Colonic mucosa (tissue), 4 donors: ENCODE data around the gene NAP1L5. TPM values are rescaled to one million over a fixed set of nuclear protein-coding genes. Genes with fewer than 3 reads are reported as not detected.

Source experiments
- DNase-seq: peaks from one replicate; pipeline ENCODE4 v3.0.0-alpha.2; 2020
- H3K27ac ChIP-seq: fragments of 200-600 bp; one replicate; pipeline ENCODE4 v1.8.0; 2021
- H3K27me3 ChIP-seq: fragments of 200-600 bp; one replicate; pipeline ENCODE4 v1.8.0; 2021
- H3K36me3 ChIP-seq: fragments of 200-600 bp; one replicate; pipeline ENCODE4 v1.8.0; 2021
- H3K4me1 ChIP-seq: fragments of 200-600 bp; one replicate; pipeline ENCODE4 v1.8.0; 2021; ENCODE audit warnings: mild to moderate bottlenecking
- H3K4me3 ChIP-seq: fragments of 200-600 bp; one replicate; pipeline ENCODE4 v1.8.0; 2021
- H3K9ac ChIP-seq, 2 donors: one replicate each; pipeline ENCODE4 v1.7.0; 2013; ENCODE audit warnings: control low read depth in 2 of 2, low read depth in 2 of 2, low read length in 2 of 2
- H3K9me3 ChIP-seq: fragments of 200-600 bp; one replicate; pipeline ENCODE4 v1.8.0; 2021
- intact Hi-C: fragments of 100-400 bp; cut with DNase I; formaldehyde crosslinking; loops from one replicate; pipeline ENCODE4 v1.14.1; 2022
- total RNA-seq, 2 donors: library from RNA; stranded (reverse); fragmentation: NEBNext Ultra II Directional in 1 of 2; extraction: Animal tissue kit (Norgen Biotek cat#: 25700) in 1 of 2; gene quantifications; one replicate each; pipeline ENCODE4 v1.2.1, GENCODE V29; 2021
- TF ChIP-seq, protein P1 (sequence below): fragments of 200-600 bp; IDR thresholded peaks from one replicate; pipeline ENCODE4 v1.8.0; 2022; ENCODE audit warnings: antibody characterized with exemption, mild to moderate bottlenecking
- donor health status: healthy.
- donor health status: DM: no; HTN: no; CAD: no.
- donor health status: DM: no; HTN: no; CAD: no.

NAP1L5 gene
- total RNA-seq, 2 donors from 2014 or later = 1.5 to 2.4 TPM

DNA sequence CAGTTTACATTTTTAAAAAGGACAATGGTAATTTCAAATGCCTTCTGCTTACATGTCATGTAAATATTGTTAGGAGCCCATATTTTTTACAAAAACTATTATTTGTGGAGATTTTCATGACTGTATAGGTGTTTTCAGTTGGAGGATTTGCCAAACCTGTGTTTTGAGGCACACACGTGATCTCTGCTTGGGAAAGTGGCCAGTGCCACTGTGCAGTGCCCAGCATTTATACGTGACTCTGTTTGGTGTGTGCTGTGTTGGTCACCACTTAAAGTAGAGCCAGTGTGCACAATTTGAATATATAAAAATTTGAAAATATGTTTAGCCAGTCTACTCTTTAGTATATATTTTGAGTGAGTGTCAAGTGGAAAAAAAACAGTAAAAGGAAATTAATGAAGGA, 26.8 kb upstream of the NAP1L5 start:
- H3K4me1 ChIP-seq = no peaks in the 10 kb centered on the region
- DNase-seq = no peak
- H3K4me3 ChIP-seq = no peak overlapping the region
- intact Hi-C loops = no loop called here
- H3K9ac ChIP-seq = no peak overlapping the region
- no peak overlapping the region for H3K27ac ChIP-seq
- H3K36me3 ChIP-seq = peaks cover 15% of the 10 kb centered on the region
- TF ChIP-seq, protein P1, sequence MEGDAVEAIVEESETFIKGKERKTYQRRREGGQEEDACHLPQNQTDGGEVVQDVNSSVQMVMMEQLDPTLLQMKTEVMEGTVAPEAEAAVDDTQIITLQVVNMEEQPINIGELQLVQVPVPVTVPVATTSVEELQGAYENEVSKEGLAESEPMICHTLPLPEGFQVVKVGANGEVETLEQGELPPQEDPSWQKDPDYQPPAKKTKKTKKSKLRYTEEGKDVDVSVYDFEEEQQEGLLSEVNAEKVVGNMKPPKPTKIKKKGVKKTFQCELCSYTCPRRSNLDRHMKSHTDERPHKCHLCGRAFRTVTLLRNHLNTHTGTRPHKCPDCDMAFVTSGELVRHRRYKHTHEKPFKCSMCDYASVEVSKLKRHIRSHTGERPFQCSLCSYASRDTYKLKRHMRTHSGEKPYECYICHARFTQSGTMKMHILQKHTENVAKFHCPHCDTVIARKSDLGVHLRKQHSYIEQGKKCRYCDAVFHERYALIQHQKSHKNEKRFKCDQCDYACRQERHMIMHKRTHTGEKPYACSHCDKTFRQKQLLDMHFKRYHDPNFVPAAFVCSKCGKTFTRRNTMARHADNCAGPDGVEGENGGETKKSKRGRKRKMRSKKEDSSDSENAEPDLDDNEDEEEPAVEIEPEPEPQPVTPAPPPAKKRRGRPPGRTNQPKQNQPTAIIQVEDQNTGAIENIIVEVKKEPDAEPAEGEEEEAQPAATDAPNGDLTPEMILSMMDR = no peak
- H3K9me3 ChIP-seq = no peaks in the 10 kb centered on the region
- no peaks in the 10 kb centered on the region for H3K27me3 ChIP-seq

DNA sequence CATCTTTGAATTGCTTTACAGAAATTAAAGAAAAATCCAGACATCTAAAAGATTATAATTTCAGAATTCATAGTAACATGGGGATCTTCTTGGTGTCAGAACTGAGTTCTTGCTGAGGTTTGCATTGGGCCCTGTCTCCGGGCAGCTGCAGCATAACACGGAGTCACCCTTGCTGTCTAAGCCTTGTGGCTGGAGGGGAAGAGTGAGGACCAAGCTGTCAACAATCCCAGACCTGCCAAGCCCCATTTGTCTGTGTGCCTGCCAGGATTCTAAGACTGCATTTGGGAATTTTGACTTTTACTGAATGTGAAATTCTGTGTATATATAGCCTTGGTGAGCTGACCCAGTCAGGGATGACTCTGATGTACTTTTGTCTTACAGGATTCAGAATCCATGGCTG, 25.2 kb upstream of the NAP1L5 start:
- DNase-seq = no peak
- H3K9ac ChIP-seq = no peak overlapping the region
- intact Hi-C loops = no loop called here

DNA sequence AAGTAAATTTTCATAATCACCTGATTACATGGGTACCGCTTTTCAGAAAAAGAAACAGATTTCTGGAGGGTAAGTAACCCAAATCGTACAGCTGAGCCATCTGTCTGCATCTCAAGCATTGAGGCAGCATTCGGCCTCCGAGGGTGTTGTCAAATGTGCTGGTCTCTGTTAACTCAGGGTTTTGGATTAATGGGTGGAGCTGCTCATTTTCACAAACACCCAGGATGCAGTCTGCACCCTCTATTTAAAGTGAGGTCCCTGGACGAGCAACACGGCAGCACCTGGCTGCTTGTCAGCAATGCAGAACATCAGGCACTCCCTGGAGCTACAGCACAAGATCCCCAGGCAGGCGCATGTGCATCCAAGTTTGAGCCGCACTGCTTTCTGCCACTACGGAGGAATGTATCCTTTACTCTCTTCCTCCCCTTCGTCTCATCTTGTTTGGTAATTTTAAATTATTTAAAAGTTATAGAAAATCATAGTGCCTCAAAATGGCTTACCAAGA, 24.7 kb upstream of the NAP1L5 start:
- Histone ChIP-seq H3K27me3 (no peaks in the 10 kb centered on the region), H3K9ac (no peak overlapping the region), H3K36me3 (peaks cover 10% of the 10 kb centered on the region), H3K27ac (no peak overlapping the region), H3K4me1 (no peaks in the 10 kb centered on the region), H3K4me3 (no peak overlapping the region), H3K9me3 (no peaks in the 10 kb centered on the region)
- no peak for DNase-seq
- TF ChIP-seq, protein P1 = no peak
- intact Hi-C loops = no loop called here

More for the DNA sequence above, 25.2 kb upstream of the NAP1L5 start:
- Histone ChIP-seq H3K27me3 (no peaks in the 10 kb centered on the region), H3K9me3 (no peaks in the 10 kb centered on the region), H3K4me1 (no peaks in the 10 kb centered on the region), H3K27ac (no peak overlapping the region), H3K36me3 (peaks cover 10% of the 10 kb centered on the region), H3K4me3 (no peak overlapping the region)
- TF ChIP-seq, protein P1 = no peak

DNA sequence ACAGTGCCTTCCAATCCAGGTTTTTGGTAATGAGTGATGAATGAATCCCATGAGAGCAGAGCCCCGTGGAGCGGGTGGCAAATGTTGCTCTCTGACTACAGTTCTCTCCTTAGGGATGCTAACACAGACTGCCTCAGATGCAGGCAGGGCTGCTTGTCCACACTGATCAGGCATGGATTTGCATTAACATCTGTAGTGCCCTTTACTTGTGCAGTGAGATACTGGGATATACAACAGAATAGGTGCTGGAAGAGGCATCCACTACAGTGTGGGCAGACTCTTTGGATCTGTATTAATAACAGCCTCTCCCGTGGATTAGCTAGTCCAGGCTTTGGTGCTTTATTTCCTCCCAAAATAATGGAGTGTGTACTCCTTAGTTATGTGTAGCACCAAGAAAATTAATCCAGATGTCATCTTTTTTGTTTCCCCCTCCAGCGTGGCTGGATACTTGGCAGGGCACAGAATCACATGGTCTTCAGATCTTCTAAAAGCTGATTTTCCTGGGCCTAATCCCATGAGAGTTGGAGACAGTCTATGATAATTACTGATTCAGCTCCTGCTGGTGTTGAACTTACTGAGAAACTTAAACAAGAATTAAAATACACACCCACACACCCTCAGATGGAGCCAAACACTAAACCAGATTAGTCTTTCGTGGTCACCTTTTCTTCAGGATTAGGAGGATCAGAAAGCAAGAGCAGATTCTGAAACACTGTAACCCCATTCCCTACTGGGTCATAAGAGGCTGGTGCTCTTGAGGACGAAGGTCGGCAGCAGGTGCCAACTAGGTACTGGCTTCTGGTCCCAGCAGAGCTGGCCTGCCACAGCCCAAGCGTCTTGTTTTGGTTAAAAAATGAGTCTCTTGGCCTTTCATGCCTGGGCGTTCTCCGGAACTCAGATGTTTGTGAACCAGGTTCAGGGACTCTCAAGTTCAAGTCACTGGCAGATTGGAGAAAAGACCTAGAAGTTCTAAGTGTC, 23.1 kb upstream of the NAP1L5 start:
- no peak overlapping the region for H3K9ac ChIP-seq
- no peaks in the 10 kb centered on the region for H3K4me1 ChIP-seq
- H3K4me3 ChIP-seq = no peak overlapping the region
- no peak for DNase-seq
- H3K27me3 ChIP-seq = no peaks in the 10 kb centered on the region
- H3K9me3 ChIP-seq = no peaks in the 10 kb centered on the region
- TF ChIP-seq, protein P1 = no peak
- H3K36me3 ChIP-seq = no peaks in the 10 kb centered on the region
- H3K27ac ChIP-seq = no peak overlapping the region
- intact Hi-C loops = no loop called here

DNA sequence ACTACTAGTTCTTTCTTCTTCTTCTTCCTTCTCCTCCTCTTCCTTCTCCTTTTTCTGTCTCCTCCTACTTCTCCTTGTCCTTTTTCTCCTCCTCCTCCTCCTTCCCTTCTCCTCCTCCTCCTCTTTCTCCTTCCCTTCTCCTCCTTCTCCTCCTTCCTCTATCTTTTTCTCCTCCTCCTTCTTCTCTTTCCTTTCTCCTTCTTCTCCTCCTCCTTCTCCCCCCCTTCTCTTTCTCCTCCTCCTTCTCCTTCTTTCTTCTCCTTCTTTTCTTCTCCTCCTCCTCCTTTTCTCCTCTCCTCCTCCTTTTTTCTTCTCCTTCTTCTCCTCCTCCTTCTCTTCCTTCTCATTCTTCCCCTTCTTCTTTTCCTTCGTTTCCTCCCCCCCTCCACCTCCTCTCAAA, 21.8 kb upstream of the NAP1L5 start:
- Histone ChIP-seq H3K27ac (no peak overlapping the region), H3K4me1 (no peaks in the 10 kb centered on the region), H3K27me3 (no peaks in the 10 kb centered on the region), H3K36me3 (no peaks in the 10 kb centered on the region), H3K9ac (no peak overlapping the region), H3K4me3 (no peak overlapping the region), H3K9me3 (no peaks in the 10 kb centered on the region)
- no peak for DNase-seq
- intact Hi-C loops = no loop called here
- TF ChIP-seq, protein P1 = no peak
